Neural progenitor cell (in vitro differentiated cells): ENCODE measurements around the gene STUB1. TPM values are rescaled to one million over a fixed set of nuclear protein-coding genes. Genes with fewer than 3 reads are reported as not detected.
A peak's percentile ranks its signal among the peaks of the same experiment; 100 is the strongest.

Experiments
- DNase-seq: peaks from one replicate; pipeline ENCODE4 v3.0.0-alpha.2; 2016; ENCODE audit warnings: low spot score
- H2AFZ ChIP-seq: fragments of 200-600 bp; sonication (generic); replicated peaks from 2 replicates; pipeline ENCODE4 v1.6.1; 2016; ENCODE audit warnings: antibody characterized with exemption
- H3F3A ChIP-seq: fragments of 200-600 bp; sonication (generic); 2 replicates; pipeline ENCODE4 v1.6.1; 2016; ENCODE audit warnings: antibody characterized with exemption, low read depth
- H3K27ac ChIP-seq: fragments of 200-600 bp; sonication (generic); 2 replicates; pipeline ENCODE4 v1.5.1; 2016; ENCODE audit warnings: mild to moderate bottlenecking
- H3K27me3 ChIP-seq: fragments of 200-600 bp; sonication (generic); 2 replicates; pipeline ENCODE4 v1.6.1; 2016; ENCODE audit warnings: mild to moderate bottlenecking, moderate library complexity
- H3K36me3 ChIP-seq: fragments of 200-600 bp; sonication (generic); 2 replicates; pipeline ENCODE4 v1.5.1; 2016
- H3K4me1 ChIP-seq: fragments of 200-600 bp; sonication (generic); 2 replicates; pipeline ENCODE4 v1.6.1; 2016; ENCODE audit warnings: mixed run types
- H3K4me2 ChIP-seq: fragments of 200-600 bp; sonication (generic); 2 replicates; pipeline ENCODE4 v1.6.1; 2016
- H3K4me3 ChIP-seq: fragments of 200-600 bp; sonication (generic); 2 replicates; pipeline ENCODE4 v1.5.1; 2016
- H3K79me2 ChIP-seq: fragments of 200-600 bp; sonication (generic); 2 replicates; pipeline ENCODE4 v1.6.1; 2016; ENCODE audit warnings: low read depth
- H3K9ac ChIP-seq: fragments of 200-600 bp; sonication (generic); 2 replicates; pipeline ENCODE4 v1.6.1; 2016
- H3K9me3 ChIP-seq: fragments of 200-600 bp; sonication (generic); 2 replicates; pipeline ENCODE4 v1.5.1; 2016; ENCODE audit warnings: low read depth
- H4K20me1 ChIP-seq: fragments of 200-600 bp; sonication (generic); 2 replicates; pipeline ENCODE4 v1.6.1; 2016; ENCODE audit warnings: low read depth
- H3K27ac Mint-ChIP-seq: 3 replicates; pipeline ENCODE4 v1.8.0; 2021; ENCODE audit warnings: mixed read lengths
- H3K27me3 Mint-ChIP-seq: 2 replicates; pipeline ENCODE4 v1.8.0; 2022; ENCODE audit warnings: low read depth, mild to moderate bottlenecking, inconsistent platforms, moderate library complexity, mixed read lengths; ENCODE audit not compliant: insufficient read depth
- H3K36me3 Mint-ChIP-seq: 3 replicates; pipeline ENCODE4 v1.8.0; 2021; ENCODE audit warnings: mixed read lengths
- H3K4me1 Mint-ChIP-seq: 3 replicates; pipeline ENCODE4 v1.8.0; 2021; ENCODE audit warnings: mixed read lengths
- H3K4me3 Mint-ChIP-seq: 3 replicates; pipeline ENCODE4 v1.8.0; 2021; ENCODE audit warnings: mild to moderate bottlenecking, moderate library complexity, mixed read lengths
- H3K9me3 Mint-ChIP-seq: 3 replicates; pipeline ENCODE4 v1.8.0; 2020; ENCODE audit warnings: mixed read lengths
- CTCF ChIP-seq: fragments of 200-600 bp; sonication (generic); IDR thresholded peaks from 2 replicates; pipeline ENCODE4 v1.5.1; 2017; ENCODE audit warnings: antibody characterized with exemption, mild to moderate bottlenecking
- EZH2 ChIP-seq: fragments of 200-600 bp; sonication (generic); IDR thresholded peaks from 2 replicates; pipeline ENCODE4 v1.6.1; 2017; ENCODE audit warnings: antibody characterized with exemption, mild to moderate bottlenecking, moderate library complexity
- EZH2phosphoT487 ChIP-seq: fragments of 200-600 bp; sonication (generic); IDR thresholded peaks from 2 replicates; pipeline ENCODE4 v1.6.1; 2017; ENCODE audit warnings: antibody characterized with exemption
- total RNA-seq: library from RNA; depleted of rRNA; stranded (reverse); fragments of >200 nt; gene quantifications from 2 replicates; pipeline ENCODE4 v1.2.3, GENCODE V29; 2015; ENCODE audit warnings: low replicate concordance

STUB1 gene
- 27.0 and 79.5 TPM in 2 replicates for total RNA-seq

- H2AFZ ChIP-seq, result peak within 1 kb of the TSS; percentile 77
- H3K4me1 ChIP-seq, result peaks cover 18% of the 10 kb centered on the region
- H3K36me3 Mint-ChIP-seq, result peaks cover 3% of the 10 kb centered on the region
- TF ChIP-seq EZH2phosphoT487, result no peak
- TF ChIP-seq CTCF, result no peak
- TF ChIP-seq EZH2, result no peak
- peaks cover 15% of the 10 kb centered on the region for H3K27me3 ChIP-seq
- no peak within 1 kb of the TSS for H3K27ac Mint-ChIP-seq
- no peaks in the 10 kb centered on the region for H3K9me3 ChIP-seq
- peaks cover 37% of the 10 kb centered on the region for H4K20me1 ChIP-seq
- H3K9ac ChIP-seq, result peak within 1 kb of the TSS; percentile 75
- H3K9me3 Mint-ChIP-seq, result no peaks in the 10 kb centered on the region
- H3K36me3 ChIP-seq, result peaks cover 2% of the 10 kb centered on the region
- H3K4me3 ChIP-seq, result peak within 1 kb of the TSS; percentile 94
- DNase-seq, result peak; percentile 97
- peaks cover 59% of the 10 kb centered on the region for H3F3A ChIP-seq
- peaks cover 25% of the 10 kb centered on the region for H3K4me1 Mint-ChIP-seq
- peak within 1 kb of the TSS; percentile 72 for H3K27ac ChIP-seq
- H3K79me2 ChIP-seq, result peaks cover 33% of the 10 kb centered on the region
- peaks cover 8% of the 10 kb centered on the region for H3K27me3 Mint-ChIP-seq
- peak within 1 kb of the TSS; percentile 100 for H3K4me2 ChIP-seq
- peak within 1 kb of the TSS; percentile 85 for H3K4me3 Mint-ChIP-seq
Measured at GRCh38 chr16:679814-680624, at the start of gene STUB1. Gene STUB1 (plus strand): TSS chr16:680410. CDS start chr16:680526, 116 bp downstream.

DNA sequence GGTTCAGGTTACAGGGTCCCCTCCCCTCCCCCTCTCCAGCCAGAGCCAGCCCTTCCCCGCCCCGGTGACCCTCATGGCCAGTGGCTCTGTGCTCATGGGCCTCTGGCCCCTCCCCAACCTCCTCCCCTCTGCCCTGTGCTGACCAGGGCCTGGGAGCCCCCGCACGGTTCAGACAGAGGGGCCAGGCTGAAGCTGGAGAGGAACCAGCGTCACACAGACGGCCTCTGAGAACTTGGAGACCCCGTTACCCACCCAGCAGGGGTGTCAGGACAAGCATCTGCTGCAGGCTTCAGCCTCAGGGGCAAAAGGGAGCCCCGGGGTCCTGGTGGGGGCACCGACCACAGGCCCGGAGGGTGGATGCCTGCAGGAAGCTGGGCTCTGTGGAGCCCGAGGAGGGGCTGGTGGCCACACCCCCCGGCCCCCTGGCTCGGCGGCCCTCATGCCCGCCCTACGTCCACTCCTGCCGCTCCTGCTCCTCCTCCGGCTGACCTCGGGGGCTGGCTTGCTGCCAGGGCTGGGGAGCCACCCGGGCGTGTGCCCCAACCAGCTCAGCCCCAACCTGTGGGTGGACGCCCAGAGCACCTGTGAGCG lies 49.3 kb upstream of the STUB1 start, which contains the start of gene WFIKKN1:
Gene WFIKKN1, plus strand, starts transcription at position 171 of the 591 bp plus-strand sequence. Its CDS starts 269 bp downstream, at position 440.
- H4K20me1 ChIP-seq, result peaks cover 43% of the 10 kb centered on the region
- H3K4me1 Mint-ChIP-seq, result peaks cover 22% of the 10 kb centered on the region

GRCh38 chr16:631808-632358 lies 48.3 kb upstream of the STUB1 start:
- H3K9me3 ChIP-seq, result no peaks in the 10 kb centered on the region
- Mint-ChIP-seq H3K27ac (no peak overlapping the region), H3K36me3 (peaks cover 3% of the 10 kb centered on the region), H3K9me3 (peaks cover 3% of the 10 kb centered on the region), H3K4me1 (peaks cover 21% of the 10 kb centered on the region), H3K27me3 (peaks cover 9% of the 10 kb centered on the region), H3K4me3 (peak overlapping the region; percentile 67)
- peaks cover 27% of the 10 kb centered on the region for H3F3A ChIP-seq
- no peak overlapping the region for H3K27ac ChIP-seq
- no peak for TF ChIP-seq CTCF
- TF ChIP-seq EZH2phosphoT487, result no peak
- no peak for TF ChIP-seq EZH2
- no peak for DNase-seq
- no peaks in the 10 kb centered on the region for H3K27me3 ChIP-seq
- peaks cover 12% of the 10 kb centered on the region for H3K79me2 ChIP-seq
- H4K20me1 ChIP-seq, result peaks cover 43% of the 10 kb centered on the region
- H3K4me2 ChIP-seq, result peak overlapping the region; percentile 93
- H3K4me3 ChIP-seq, result no peak overlapping the region
- H3K9ac ChIP-seq, result no peak overlapping the region
- no peaks in the 10 kb centered on the region for H3K36me3 ChIP-seq
- no peak overlapping the region for H2AFZ ChIP-seq
- H3K4me1 ChIP-seq, result peaks cover 26% of the 10 kb centered on the region

More for the DNA sequence above, 49.3 kb upstream of the STUB1 start, which contains the start of gene WFIKKN1:
- Histone ChIP-seq H3K27me3 (no peaks in the 10 kb centered on the region), H3K36me3 (no peaks in the 10 kb centered on the region), H3K9ac (peak within 1 kb of the TSS; percentile 53), H3K4me2 (peak within 1 kb of the TSS; percentile 93), H3K79me2 (peaks cover 12% of the 10 kb centered on the region), H2AFZ (no peak within 1 kb of the TSS), H3K4me3 (peak within 1 kb of the TSS; percentile 64), H3K9me3 (no peaks in the 10 kb centered on the region), H3K27ac (peak within 1 kb of the TSS; percentile 89), H3F3A (peaks cover 24% of the 10 kb centered on the region), H3K4me1 (peaks cover 26% of the 10 kb centered on the region)
- TF ChIP-seq EZH2, result no peak
- TF ChIP-seq EZH2phosphoT487, result no peak
- no peak for TF ChIP-seq CTCF
- H3K27me3 Mint-ChIP-seq, result peaks cover 5% of the 10 kb centered on the region
- H3K36me3 Mint-ChIP-seq, result peaks cover under 1% of the 10 kb centered on the region
- peak within 1 kb of the TSS; percentile 81 for H3K4me3 Mint-ChIP-seq
- H3K9me3 Mint-ChIP-seq, result no peaks in the 10 kb centered on the region
- peak; percentile 98 for DNase-seq
- peak within 1 kb of the TSS; percentile 97 for H3K27ac Mint-ChIP-seq
